Measurements from ENCODE around the gene IMPG2.

DNA sequence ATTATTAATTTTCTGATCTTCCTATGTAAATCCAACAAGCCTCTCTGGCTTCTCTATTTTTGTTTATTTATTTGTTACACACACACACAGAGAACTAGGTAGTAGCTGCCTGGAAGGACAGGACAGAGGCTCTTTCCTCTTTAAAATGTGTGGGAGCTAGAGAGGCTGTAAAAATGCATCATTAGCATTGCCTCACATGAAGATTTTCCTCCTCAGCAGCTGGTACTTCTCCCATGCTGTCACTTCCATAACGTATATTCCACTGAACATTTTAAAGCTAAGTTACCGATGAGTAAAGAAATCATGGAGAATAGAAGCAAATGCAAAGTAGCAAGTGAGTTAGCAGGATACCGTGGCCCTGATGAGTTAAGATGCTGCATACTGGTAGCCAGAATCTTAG, 63.9 kb downstream of the IMPG2 start:
- TF ChIP-seq, protein P1, sequence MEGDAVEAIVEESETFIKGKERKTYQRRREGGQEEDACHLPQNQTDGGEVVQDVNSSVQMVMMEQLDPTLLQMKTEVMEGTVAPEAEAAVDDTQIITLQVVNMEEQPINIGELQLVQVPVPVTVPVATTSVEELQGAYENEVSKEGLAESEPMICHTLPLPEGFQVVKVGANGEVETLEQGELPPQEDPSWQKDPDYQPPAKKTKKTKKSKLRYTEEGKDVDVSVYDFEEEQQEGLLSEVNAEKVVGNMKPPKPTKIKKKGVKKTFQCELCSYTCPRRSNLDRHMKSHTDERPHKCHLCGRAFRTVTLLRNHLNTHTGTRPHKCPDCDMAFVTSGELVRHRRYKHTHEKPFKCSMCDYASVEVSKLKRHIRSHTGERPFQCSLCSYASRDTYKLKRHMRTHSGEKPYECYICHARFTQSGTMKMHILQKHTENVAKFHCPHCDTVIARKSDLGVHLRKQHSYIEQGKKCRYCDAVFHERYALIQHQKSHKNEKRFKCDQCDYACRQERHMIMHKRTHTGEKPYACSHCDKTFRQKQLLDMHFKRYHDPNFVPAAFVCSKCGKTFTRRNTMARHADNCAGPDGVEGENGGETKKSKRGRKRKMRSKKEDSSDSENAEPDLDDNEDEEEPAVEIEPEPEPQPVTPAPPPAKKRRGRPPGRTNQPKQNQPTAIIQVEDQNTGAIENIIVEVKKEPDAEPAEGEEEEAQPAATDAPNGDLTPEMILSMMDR (IDR thresholded peaks at IDR 0.05): no peak
- no peak for TF ChIP-seq POLR2A (IDR thresholded peaks at IDR 0.05)

All from right lobe of liver (tissue), 4 donors.